Parathyroid adenoma (tissue), 2 donors: ENCODE measurements around the gene TMEM167B.
"Not testable (repeated sequence)": the region's sequence is repeated elsewhere in the genome, so short reads cannot be mapped to it uniquely, and the experiment has no call there.

Experiments
- H2AFZ ChIP-seq: fragments of 300-600 bp; sonication (generic); one replicate; pipeline ENCODE4 v1.7.0; 2017; ENCODE audit warnings: antibody characterized with exemption, mild to moderate bottlenecking
- H3K27ac ChIP-seq: fragments of 300-600 bp; sonication (generic); one replicate; pipeline ENCODE4 v1.7.0; 2017
- H3K27me3 ChIP-seq: fragments of 300-600 bp; sonication (generic); one replicate; pipeline ENCODE4 v1.7.0; 2017; ENCODE audit warnings: low read length; ENCODE audit not compliant: control insufficient read depth, insufficient read depth
- H3K36me3 ChIP-seq: fragments of 300-600 bp; sonication (generic); one replicate; pipeline ENCODE4 v1.7.0; 2017; ENCODE audit warnings: low read length; ENCODE audit not compliant: control insufficient read depth, insufficient read depth
- H3K4me1 ChIP-seq: fragments of 300-600 bp; sonication (generic); one replicate; pipeline ENCODE4 v1.7.0; 2017; ENCODE audit warnings: control low read depth
- H3K4me2 ChIP-seq: fragments of 300-600 bp; sonication (generic); one replicate; pipeline ENCODE4 v1.7.0; 2017; ENCODE audit warnings: low read length
- H3K4me3 ChIP-seq: fragments of 300-600 bp; sonication (generic); one replicate; pipeline ENCODE4 v1.7.0; 2017; ENCODE audit warnings: low read depth, low read length
- H3K79me2 ChIP-seq: fragments of 300-600 bp; sonication (generic); one replicate; pipeline ENCODE4 v1.7.0; 2017; ENCODE audit warnings: control low read depth
- H3K9ac ChIP-seq: fragments of 300-600 bp; sonication (generic); one replicate; pipeline ENCODE4 v1.7.0; 2017; ENCODE audit warnings: mild to moderate bottlenecking
- H3K9me3 ChIP-seq: fragments of 300-600 bp; sonication (generic); one replicate; pipeline ENCODE4 v1.7.0; 2017; ENCODE audit warnings: low read length; ENCODE audit not compliant: control insufficient read depth
- CTCF ChIP-seq: fragments of 300-600 bp; sonication (generic); IDR thresholded peaks from one replicate; pipeline ENCODE4 v1.7.0; 2017; ENCODE audit warnings: antibody characterized with exemption, mild to moderate bottlenecking
- donor health status: primary hyperparathyroidism.

The TMEM167B gene

GRCh38 chr1:109046671-109047070 is 43.9 kb upstream of the TMEM167B start:
- Histone ChIP-seq H2AFZ (no peak overlapping the region), H3K27ac (no peak overlapping the region), H3K36me3 (no peaks in the 10 kb centered on the region), H3K9ac (no peak overlapping the region), H3K4me2 (no peak overlapping the region), H3K9me3 (no peaks in the 10 kb centered on the region), H3K79me2 (no peaks in the 10 kb centered on the region), H3K4me3 (no peak overlapping the region), H3K4me1 (no peaks in the 10 kb centered on the region), H3K27me3 (no peaks in the 10 kb centered on the region)
- TF ChIP-seq CTCF: no peak

DNA sequence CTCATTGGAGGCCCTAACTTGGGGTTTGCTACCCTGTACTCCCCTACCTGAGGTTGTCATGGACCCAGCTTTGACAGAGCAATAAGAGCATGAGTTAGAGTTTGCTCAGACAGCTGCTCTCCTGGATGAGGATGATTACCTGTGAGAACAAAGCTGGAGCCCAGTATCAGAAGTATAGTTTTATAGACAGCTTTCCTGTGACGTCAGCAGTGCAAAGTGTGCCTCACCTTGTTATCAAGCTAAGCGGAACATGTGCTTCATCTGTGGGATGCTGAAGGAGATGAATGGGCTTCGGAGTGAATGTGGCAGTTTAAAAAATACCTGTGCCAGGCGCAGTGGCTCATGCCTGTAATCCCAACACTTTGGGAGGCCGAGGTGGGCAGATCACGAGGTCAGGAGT is 43.2 kb upstream of the TMEM167B start:
- TF ChIP-seq CTCF: no peak
- no peak overlapping the region for H3K9ac ChIP-seq
- no peaks in the 10 kb centered on the region for H3K9me3 ChIP-seq
- H3K27ac ChIP-seq: no peak overlapping the region
- no peaks in the 10 kb centered on the region for H3K36me3 ChIP-seq
- no peaks in the 10 kb centered on the region for H3K27me3 ChIP-seq
- no peak overlapping the region for H3K4me3 ChIP-seq
- H3K4me2 ChIP-seq: no peak overlapping the region
- H3K4me1 ChIP-seq: no peaks in the 10 kb centered on the region
- H2AFZ ChIP-seq: no peak overlapping the region
- H3K79me2 ChIP-seq: no peaks in the 10 kb centered on the region

- H3K9me3 ChIP-seq: no peaks in the 10 kb centered on the region
- no peaks in the 10 kb centered on the region for H3K27me3 ChIP-seq
- no peak for TF ChIP-seq CTCF
- H3K4me2 ChIP-seq: no peak overlapping the region
- no peaks in the 10 kb centered on the region for H3K79me2 ChIP-seq
- no peaks in the 10 kb centered on the region for H3K36me3 ChIP-seq
- no peak overlapping the region for H3K9ac ChIP-seq
- no peak overlapping the region for H2AFZ ChIP-seq
- H3K4me1 ChIP-seq: no peaks in the 10 kb centered on the region
- H3K4me3 ChIP-seq: no peak overlapping the region
- H3K27ac ChIP-seq: no peak overlapping the region
Observed at GRCh38 chr1:109048335-109048734, 42.2 kb upstream of the TMEM167B start.

DNA sequence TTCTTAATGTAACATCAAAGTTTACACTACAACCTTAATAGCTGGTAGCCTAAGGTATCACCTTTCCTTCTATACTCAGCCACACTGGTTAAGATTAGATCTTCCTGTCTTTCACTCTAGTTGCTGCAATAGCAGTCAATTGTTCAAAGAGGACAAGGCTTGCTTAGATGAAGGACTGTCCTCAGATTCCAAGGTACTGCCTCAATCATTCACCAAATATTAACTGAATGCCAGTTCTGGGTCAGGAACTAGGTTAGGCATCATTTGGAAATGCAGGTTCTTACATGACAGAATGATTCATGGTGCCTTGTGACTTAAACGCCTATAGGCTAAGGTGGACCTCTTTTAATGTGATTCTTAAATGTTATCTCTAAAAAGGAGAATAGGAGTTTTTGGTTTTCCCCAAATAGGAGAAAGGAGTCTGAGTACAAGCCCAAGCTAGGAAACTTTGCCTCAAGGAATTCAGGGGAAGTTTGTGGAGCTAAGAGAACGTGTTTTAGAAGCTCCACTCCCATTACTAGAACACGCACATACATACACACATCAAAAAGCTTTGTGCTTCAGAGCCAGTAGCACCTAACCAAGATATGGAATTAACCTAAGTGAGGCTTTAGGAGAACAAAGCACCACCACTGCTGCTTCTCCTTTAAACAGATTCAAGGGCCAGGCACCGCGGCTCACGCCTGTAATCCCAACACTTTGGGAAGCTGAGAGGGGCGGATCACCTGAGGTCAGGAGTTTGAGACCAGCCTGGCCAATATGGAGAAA is 40.2 kb upstream of the TMEM167B start:
- no peak overlapping the region for H3K4me3 ChIP-seq
- H3K9ac ChIP-seq: no peak overlapping the region
- H2AFZ ChIP-seq: no peak overlapping the region

DNA sequence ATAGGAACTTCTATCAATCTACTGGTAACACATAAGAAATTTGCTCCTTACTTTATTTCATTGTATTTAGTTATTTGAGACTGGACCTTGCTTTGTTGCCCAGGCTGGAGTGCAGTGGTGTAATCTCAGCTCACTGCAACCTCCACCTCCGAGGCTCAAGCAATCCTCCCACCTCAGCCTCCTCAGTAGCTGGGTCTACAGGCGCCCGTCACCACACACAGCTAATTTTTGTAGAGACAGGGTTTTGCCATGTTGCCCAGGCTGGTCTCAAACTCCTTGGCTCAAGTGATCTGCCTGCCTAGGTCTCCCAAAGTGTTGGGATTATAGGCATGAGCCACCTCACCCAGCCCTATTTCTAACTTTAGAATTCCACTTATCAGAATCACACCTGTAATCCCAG is 38.4 kb upstream of the TMEM167B start:
- H3K27me3 ChIP-seq, H3K4me2 ChIP-seq, H3K4me1 ChIP-seq, H3K27ac ChIP-seq, H3K9me3 ChIP-seq, H3K79me2 ChIP-seq, H3K4me3 ChIP-seq, H3K9ac ChIP-seq, H2AFZ ChIP-seq, H3K36me3 ChIP-seq: not testable (repeated sequence)

More for the DNA sequence above, 40.2 kb upstream of the TMEM167B start:
- H3K79me2 ChIP-seq: no peaks in the 10 kb centered on the region
- no peaks in the 10 kb centered on the region for H3K4me1 ChIP-seq
- no peak overlapping the region for H3K27ac ChIP-seq
- no peak for TF ChIP-seq CTCF
- no peak overlapping the region for H3K4me2 ChIP-seq
- no peaks in the 10 kb centered on the region for H3K9me3 ChIP-seq
- no peaks in the 10 kb centered on the region for H3K27me3 ChIP-seq
- H3K36me3 ChIP-seq: no peaks in the 10 kb centered on the region
